RWPE2 (cell line): Measurements from ENCODE around the gene CNTNAP5.

Experiments used
- ATAC-seq: fragments of 200-7000 bp; cut with Tn5 transposase; 3 replicates; pipeline ENCODE4 v1.9.1; 2021; ENCODE audit warnings: low read depth
- DNase-seq: peaks from one replicate; pipeline ENCODE4 v3.0.0-alpha.2; 2020; ENCODE audit warnings: low spot score
- H3K27ac ChIP-seq: fragments of 450-650 bp; 2 replicates; pipeline ENCODE4 v1.5.1; 2017; ENCODE audit warnings: mild to moderate bottlenecking; ENCODE audit not compliant: poor library complexity, severe bottlenecking
- H3K27me3 ChIP-seq: fragments of 250-450 bp; sonication (Bioruptor Pico); 2 replicates; pipeline ENCODE4 v1.5.1; 2021; ENCODE audit warnings: mild to moderate bottlenecking, moderate library complexity; ENCODE audit not compliant: insufficient read depth, poor library complexity, severe bottlenecking
- H3K36me3 ChIP-seq: fragments of 250-450 bp; sonication (Bioruptor Pico); 2 replicates; pipeline ENCODE4 v1.5.1; 2020; ENCODE audit warnings: low read depth, mild to moderate bottlenecking, moderate library complexity
- H3K4me1 ChIP-seq: fragments of 250-450 bp; sonication (Bioruptor Pico); 2 replicates; pipeline ENCODE4 v1.5.1; 2021; ENCODE audit warnings: mild to moderate bottlenecking, moderate library complexity; ENCODE audit not compliant: insufficient read depth, poor library complexity, severe bottlenecking
- H3K4me3 ChIP-seq: fragments of 250-450 bp; sonication (Bioruptor Pico); 2 replicates; pipeline ENCODE4 v1.5.1; 2021; ENCODE audit warnings: mild to moderate bottlenecking, moderate library complexity; ENCODE audit not compliant: severe bottlenecking
- H3K9me3 ChIP-seq: fragments of 250-450 bp; sonication (Bioruptor Pico); 2 replicates; pipeline ENCODE4 v1.5.1; 2021; ENCODE audit warnings: mild to moderate bottlenecking, moderate library complexity; ENCODE audit not compliant: severe bottlenecking
- TF ChIP-seq, protein P1 (sequence below): fragments of 450-650 bp; IDR thresholded peaks from one replicate; pipeline ENCODE4 v1.5.1; 2017; ENCODE audit warnings: mild to moderate bottlenecking, moderate library complexity; ENCODE audit not compliant: poor library complexity, severe bottlenecking

The CNTNAP5 gene

GRCh38 chr2:124796647-124797046 lies 771.6 kb downstream of the CNTNAP5 start:
- TF ChIP-seq, protein P1, sequence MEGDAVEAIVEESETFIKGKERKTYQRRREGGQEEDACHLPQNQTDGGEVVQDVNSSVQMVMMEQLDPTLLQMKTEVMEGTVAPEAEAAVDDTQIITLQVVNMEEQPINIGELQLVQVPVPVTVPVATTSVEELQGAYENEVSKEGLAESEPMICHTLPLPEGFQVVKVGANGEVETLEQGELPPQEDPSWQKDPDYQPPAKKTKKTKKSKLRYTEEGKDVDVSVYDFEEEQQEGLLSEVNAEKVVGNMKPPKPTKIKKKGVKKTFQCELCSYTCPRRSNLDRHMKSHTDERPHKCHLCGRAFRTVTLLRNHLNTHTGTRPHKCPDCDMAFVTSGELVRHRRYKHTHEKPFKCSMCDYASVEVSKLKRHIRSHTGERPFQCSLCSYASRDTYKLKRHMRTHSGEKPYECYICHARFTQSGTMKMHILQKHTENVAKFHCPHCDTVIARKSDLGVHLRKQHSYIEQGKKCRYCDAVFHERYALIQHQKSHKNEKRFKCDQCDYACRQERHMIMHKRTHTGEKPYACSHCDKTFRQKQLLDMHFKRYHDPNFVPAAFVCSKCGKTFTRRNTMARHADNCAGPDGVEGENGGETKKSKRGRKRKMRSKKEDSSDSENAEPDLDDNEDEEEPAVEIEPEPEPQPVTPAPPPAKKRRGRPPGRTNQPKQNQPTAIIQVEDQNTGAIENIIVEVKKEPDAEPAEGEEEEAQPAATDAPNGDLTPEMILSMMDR: no peak
- no peaks in the 10 kb centered on the region for H3K36me3 ChIP-seq
- DNase-seq (no peak), ATAC-seq (no peak)
- H3K4me3 ChIP-seq: no peak overlapping the region
- no peaks in the 10 kb centered on the region for H3K27me3 ChIP-seq
- no peaks in the 10 kb centered on the region for H3K4me1 ChIP-seq
- H3K27ac ChIP-seq: no peak overlapping the region
- H3K9me3 ChIP-seq: no peaks in the 10 kb centered on the region

GRCh38 chr2:124797049-124797448 lies 772.0 kb downstream of the CNTNAP5 start:
- H3K27me3 ChIP-seq: no peaks in the 10 kb centered on the region
- ATAC-seq (no peak), DNase-seq (no peak)
- TF ChIP-seq, protein P1: no peak
- no peak overlapping the region for H3K4me3 ChIP-seq
- no peaks in the 10 kb centered on the region for H3K9me3 ChIP-seq
- no peak overlapping the region for H3K27ac ChIP-seq
- H3K4me1 ChIP-seq: no peaks in the 10 kb centered on the region
- no peaks in the 10 kb centered on the region for H3K36me3 ChIP-seq

DNA sequence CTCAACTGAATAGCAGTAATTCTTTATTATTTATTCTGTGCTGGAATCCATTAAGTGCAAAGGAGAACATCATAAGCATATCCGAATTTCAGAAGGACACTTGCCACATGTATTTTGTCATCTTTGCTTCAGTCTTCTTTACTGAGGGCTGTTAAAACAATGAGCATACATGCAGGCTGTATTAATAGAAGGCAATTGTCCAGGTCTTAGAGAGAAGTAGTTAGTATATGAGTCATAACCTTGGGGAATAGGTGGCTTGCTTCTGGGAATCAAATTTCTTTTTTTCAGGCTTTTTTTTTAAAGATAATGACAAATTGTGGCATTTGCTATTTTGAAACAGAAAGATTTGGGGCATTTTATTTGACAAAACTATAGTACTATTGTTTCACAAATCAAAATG lies 773.5 kb downstream of the CNTNAP5 start:
- no peaks in the 10 kb centered on the region for H3K4me1 ChIP-seq
- H3K36me3 ChIP-seq: no peaks in the 10 kb centered on the region
- TF ChIP-seq, protein P1: no peak
- DNase-seq: no peak
- no peak overlapping the region for H3K27ac ChIP-seq
- no peaks in the 10 kb centered on the region for H3K9me3 ChIP-seq
- no peak for ATAC-seq
- no peaks in the 10 kb centered on the region for H3K27me3 ChIP-seq
- no peak overlapping the region for H3K4me3 ChIP-seq

- H3K27ac ChIP-seq: no peak overlapping the region
- DNase-seq: no peak
- H3K4me1 ChIP-seq: no peaks in the 10 kb centered on the region
- H3K36me3 ChIP-seq: no peaks in the 10 kb centered on the region
- TF ChIP-seq, protein P1: peak; percentile 76
- 0 out of 3 replicates have a peak, but pooled peaks have one; percentile 27 for ATAC-seq
- no peaks in the 10 kb centered on the region for H3K9me3 ChIP-seq
- no peak overlapping the region for H3K4me3 ChIP-seq
- H3K27me3 ChIP-seq: no peaks in the 10 kb centered on the region
Measured at GRCh38 chr2:124804014-124804940, 779.2 kb downstream of the CNTNAP5 start.

DNA sequence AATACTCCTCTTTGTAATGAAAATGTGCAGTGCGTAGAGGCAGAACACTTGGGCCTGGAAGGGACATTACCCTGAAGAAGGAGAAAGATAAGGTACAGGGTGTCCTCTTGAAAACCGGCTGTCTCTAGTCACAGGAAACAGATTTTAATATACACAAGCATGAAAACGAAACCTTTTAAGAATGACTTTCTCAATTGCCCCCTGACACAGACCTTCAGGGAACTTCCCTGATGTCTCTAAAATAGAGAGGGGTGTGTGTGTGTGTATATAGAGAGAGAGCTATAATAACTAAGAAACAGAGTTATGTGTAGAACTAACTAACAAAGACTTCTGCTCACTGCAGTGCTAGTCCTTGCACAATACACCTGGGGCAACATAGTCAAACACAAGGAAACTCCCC lies 780.0 kb downstream of the CNTNAP5 start:
- DNase-seq (no peak), ATAC-seq (no peak)
- H3K27me3 ChIP-seq: no peaks in the 10 kb centered on the region
- no peaks in the 10 kb centered on the region for H3K9me3 ChIP-seq
- H3K4me1 ChIP-seq: no peaks in the 10 kb centered on the region
- no peak overlapping the region for H3K4me3 ChIP-seq
- no peaks in the 10 kb centered on the region for H3K36me3 ChIP-seq
- no peak overlapping the region for H3K27ac ChIP-seq
- TF ChIP-seq, protein P1: no peak
